ENCODE measurements around the gene ZFP36L2.
A peak's percentile ranks its signal among the peaks of the same experiment; 100 is the strongest.

ZFP36L2 gene

DNA sequence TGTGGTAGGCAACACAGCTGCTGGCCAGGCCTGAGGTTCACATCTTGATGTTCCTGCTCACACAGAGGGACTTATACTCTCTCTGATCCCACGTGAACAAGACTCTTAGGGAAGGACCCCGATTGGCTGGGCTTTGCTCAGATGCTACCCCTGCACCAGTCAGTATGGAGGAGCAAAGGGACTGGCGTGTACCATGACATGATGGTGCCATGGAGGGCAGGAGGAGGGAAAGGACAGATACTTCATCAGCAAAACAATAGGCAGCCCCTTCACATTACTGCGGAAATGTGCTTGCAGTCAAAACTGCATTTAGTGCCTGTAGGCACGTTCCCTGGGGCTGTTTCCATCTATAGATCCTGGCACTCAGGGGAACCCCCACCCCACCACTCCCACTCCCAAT, 42.7 kb downstream of the ZFP36L2 start:
- DNase-seq (ENCODE audit: extremely low read depth, low read depth), result no peak
- TF ChIP-seq, protein P1, sequence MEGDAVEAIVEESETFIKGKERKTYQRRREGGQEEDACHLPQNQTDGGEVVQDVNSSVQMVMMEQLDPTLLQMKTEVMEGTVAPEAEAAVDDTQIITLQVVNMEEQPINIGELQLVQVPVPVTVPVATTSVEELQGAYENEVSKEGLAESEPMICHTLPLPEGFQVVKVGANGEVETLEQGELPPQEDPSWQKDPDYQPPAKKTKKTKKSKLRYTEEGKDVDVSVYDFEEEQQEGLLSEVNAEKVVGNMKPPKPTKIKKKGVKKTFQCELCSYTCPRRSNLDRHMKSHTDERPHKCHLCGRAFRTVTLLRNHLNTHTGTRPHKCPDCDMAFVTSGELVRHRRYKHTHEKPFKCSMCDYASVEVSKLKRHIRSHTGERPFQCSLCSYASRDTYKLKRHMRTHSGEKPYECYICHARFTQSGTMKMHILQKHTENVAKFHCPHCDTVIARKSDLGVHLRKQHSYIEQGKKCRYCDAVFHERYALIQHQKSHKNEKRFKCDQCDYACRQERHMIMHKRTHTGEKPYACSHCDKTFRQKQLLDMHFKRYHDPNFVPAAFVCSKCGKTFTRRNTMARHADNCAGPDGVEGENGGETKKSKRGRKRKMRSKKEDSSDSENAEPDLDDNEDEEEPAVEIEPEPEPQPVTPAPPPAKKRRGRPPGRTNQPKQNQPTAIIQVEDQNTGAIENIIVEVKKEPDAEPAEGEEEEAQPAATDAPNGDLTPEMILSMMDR (IDR thresholded peaks at IDR 0.05; ENCODE audit: low read depth, low read length), result no peak

DNA sequence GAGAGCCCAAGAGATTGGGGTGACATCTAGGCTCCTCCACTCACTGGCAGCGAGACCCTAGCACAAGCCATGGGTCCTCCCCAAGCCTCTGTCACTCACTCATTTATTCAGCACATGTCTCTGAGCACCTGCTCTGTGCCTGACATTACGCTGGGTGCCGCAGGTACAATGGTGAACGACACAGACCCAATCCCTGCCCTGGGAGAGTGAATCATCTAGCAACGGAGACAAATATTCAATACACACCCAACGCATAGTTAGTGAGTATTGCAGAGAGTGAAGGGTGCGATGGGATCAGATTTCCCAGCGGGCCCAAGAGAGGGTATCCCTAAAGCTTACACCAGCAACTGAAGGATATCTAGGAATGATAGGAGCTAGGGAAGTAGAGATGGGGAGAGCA, 45.5 kb downstream of the ZFP36L2 start:
- TF ChIP-seq, protein P1 (IDR thresholded peaks at IDR 0.05; ENCODE audit: low read depth, low read length), result no peak
- DNase-seq (ENCODE audit: extremely low read depth, low read depth), result no peak

DNA sequence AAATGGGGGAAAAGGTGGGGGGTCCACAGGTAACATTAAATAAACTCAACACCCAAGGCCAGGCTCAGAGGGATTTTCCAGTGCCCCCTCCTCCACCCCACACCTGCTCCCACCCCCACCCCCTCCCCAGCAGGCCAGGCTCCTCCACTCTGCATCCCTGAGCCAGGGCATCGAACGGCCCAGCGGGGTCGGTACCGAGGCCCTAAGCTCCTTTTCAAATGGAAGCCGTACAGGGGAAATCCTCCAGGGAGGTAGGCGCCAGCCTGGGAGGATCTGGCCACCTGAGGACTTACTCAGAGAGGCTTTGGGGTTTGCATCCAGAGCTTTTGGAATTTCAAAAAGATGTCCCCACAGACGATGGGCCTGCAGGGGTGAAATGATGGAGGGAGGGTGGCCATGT, 46.5 kb downstream of the ZFP36L2 start:
- DNase-seq (ENCODE audit: extremely low read depth, low read depth), result no peak
- TF ChIP-seq, protein P1 (IDR thresholded peaks at IDR 0.05; ENCODE audit: low read depth, low read length), result no peak

DNA sequence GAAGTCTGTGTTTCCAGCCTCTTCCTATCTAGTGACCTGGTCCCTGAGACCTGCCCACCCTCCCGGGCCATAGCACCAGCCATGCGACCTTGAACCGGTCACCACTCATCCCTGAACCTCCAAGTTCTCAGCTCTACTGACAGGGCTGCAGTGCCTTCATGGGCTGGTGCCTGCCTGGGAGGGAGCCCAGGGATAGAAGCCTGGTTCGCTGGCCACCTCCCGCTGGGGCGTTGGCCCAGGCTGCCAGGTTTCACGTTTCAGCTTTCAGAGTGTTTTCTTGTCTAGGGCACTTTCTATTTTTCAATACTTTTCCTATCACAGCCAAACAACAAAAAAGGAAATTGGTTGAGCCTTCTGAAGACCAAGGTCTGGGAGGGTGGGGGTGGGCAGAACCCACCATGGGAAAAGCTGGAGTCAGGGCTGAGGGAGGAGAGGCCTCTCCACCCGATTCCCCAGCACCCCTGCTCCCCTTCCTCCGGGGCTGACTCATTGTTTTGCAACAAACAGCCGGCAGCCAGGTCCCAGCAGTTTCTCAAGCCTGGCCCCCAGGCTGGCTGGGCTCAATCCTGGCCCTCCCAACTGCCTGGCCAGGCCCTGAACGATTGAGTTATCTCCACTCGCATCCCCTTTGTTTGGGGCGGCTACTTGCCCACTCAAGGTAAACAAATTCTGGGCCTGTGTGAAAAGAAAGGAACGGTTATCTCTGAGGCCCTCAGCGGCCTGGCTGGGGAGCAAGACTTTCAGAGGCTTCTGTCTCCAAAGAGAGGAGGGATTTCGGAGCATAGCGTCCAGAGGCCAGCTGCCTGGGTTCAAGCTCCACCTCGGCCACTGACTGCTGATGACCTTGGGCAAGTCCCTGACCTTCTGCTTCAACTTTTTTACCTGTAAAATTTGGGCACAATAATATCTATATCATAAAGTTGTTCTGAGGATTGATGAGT, 47.5 kb downstream of the ZFP36L2 start:
- DNase-seq (ENCODE audit: extremely low read depth, low read depth), result peak; percentile 78

DNA sequence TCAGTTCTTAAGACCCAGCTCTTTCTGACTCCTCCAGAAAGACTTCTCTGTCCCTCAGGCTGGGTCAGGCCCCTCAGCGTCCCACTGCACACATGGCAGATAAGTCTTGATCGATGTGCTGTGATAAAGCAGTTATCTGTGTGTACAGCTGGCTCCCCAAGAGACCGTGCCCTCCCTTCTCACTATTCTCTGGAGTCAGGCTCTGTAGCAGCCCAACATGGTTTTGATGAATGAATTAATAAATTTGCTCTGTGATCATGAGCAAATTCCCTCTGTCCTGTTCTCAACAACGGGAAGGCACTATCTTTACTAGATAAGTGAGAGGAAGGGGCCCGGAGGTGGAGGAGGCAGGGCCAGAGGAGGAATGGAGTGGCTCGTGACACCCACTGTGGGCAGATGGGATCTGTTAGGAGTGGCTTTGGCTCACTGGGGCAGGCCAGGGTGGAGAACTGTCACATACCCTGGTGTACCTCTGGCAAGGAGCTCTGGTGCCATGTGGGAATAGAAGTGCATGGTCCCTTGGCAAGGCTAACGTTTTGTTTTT, 48.3 kb downstream of the ZFP36L2 start:
- no peak for DNase-seq (ENCODE audit: extremely low read depth, low read depth)
- TF ChIP-seq, protein P1 (IDR thresholded peaks at IDR 0.05; ENCODE audit: low read depth, low read length), result no peak

More for the DNA sequence above, 47.5 kb downstream of the ZFP36L2 start:
- TF ChIP-seq, protein P1 (IDR thresholded peaks at IDR 0.05; ENCODE audit: low read depth, low read length), result no peak

DNA sequence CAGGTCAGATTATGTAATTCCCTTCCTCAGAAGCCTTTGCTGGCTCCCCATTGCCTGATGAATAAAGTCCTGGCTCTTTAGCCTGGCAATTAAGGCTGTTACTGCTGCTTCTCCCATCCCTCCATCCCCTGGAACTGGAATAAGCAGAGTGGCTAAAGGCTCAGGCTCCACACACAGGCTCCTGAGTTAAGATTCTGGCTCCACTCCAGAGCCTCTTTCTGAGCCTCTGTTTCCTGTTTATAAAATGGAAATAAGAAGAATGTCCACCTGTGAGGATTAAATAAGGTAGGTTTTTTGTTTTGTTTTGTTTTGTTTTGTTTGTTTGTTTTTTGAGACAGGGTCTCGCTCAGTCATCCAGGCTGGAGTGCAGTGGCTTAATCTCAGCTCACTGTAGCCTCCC, 50.0 kb downstream of the ZFP36L2 start:
- TF ChIP-seq, protein P1 (IDR thresholded peaks at IDR 0.05; ENCODE audit: low read depth, low read length), result no peak
- no peak for DNase-seq (ENCODE audit: extremely low read depth, low read depth)

DNA sequence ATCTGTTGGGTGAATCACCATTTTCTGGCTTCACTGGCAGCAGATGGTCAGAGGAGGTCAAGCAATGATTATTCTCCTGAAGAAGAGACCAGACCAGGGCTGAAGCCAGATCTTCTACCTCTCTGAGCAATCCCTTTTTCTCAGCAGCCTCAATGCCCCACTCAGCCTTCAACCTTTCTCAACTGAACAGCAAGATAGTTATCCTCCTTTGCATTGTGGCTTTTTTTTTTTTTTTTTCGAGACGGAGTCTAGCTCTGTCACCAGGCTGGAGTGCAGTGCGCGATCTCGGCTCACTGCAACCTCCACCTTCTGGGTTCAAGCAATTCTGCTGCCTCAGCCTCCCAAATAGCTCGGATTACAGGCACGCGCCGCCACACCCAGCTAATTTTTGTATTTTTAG, 50.5 kb downstream of the ZFP36L2 start:
- DNase-seq (ENCODE audit: extremely low read depth, low read depth), result no peak
- TF ChIP-seq, protein P1 (IDR thresholded peaks at IDR 0.05; ENCODE audit: low read depth, low read length), result no peak

Measured in AG09319 (cell line).